Ishikawa (cell line): ENCODE measurements around the gene TIMM29.
A peak's percentile ranks its signal among the peaks of the same experiment; 100 is the strongest.

Experiments used
- CEBPB ChIP-seq: IDR thresholded peaks from 2 replicates; pipeline ENCODE4 v1.6.1; 2012
- CREB1 ChIP-seq: IDR thresholded peaks from 2 replicates; pipeline ENCODE4 v1.6.1; 2012; ENCODE audit warnings: low read depth
- EGR1 ChIP-seq: IDR thresholded peaks from 2 replicates; pipeline ENCODE4 v1.6.1; 2012
- EP300 ChIP-seq: IDR thresholded peaks from 2 replicates; pipeline ENCODE4 v1.6.1; 2012; ENCODE audit warnings: borderline replicate concordance
- FOXM1 ChIP-seq: IDR thresholded peaks from 2 replicates; pipeline ENCODE4 v1.6.1; 2012; ENCODE audit warnings: low read depth, borderline replicate concordance
- MAX ChIP-seq: IDR thresholded peaks from 2 replicates; pipeline ENCODE4 v1.6.1; 2012
- NFIC ChIP-seq: IDR thresholded peaks from 2 replicates; pipeline ENCODE4 v1.6.1; 2012
- RAD21 ChIP-seq: IDR thresholded peaks from 2 replicates; pipeline ENCODE4 v1.6.1; 2012; ENCODE audit warnings: low read depth
- REST ChIP-seq: IDR thresholded peaks from 2 replicates; pipeline ENCODE4 v1.6.1; 2012; ENCODE audit warnings: low read depth, mild to moderate bottlenecking
- TAF1 ChIP-seq: IDR thresholded peaks from 2 replicates; pipeline ENCODE4 v1.6.1; 2012; ENCODE audit warnings: low read depth, mild to moderate bottlenecking
- TCF12 ChIP-seq: IDR thresholded peaks from 2 replicates; pipeline ENCODE4 v1.6.1; 2012; ENCODE audit warnings: low read depth
- TEAD4 ChIP-seq: IDR thresholded peaks from 2 replicates; pipeline ENCODE4 v1.6.1; 2012
- USF1 ChIP-seq: IDR thresholded peaks from 2 replicates; pipeline ENCODE4 v1.6.1; 2012
- YY1 ChIP-seq: IDR thresholded peaks from 2 replicates; pipeline ENCODE4 v1.6.1; 2012; ENCODE audit warnings: low read depth
- ZBTB7A ChIP-seq: IDR thresholded peaks from 2 replicates; pipeline ENCODE4 v1.6.1; 2012; ENCODE audit warnings: low read depth

TIMM29 gene

GRCh38 chr19:10928563-10929401 is at the start of gene TIMM29, which contains the start of gene YIPF2:
Gene TIMM29, plus strand, starts transcription at chr19:10928811. Its CDS starts 12 bp downstream, at chr19:10928823.
Gene YIPF2, minus strand, starts transcription at chr19:10928639. Its CDS starts 229 bp downstream, at chr19:10928410.
- TF ChIP-seq USF1 (peak; percentile 62), TAF1 (peak; percentile 92), TEAD4 (0 out of 2 replicates have a peak, but pooled peaks have one; percentile 31), YY1 (peak; percentile 91), RAD21 (no peak; the same call in 1 of the 2 replicates), MAX (peak; percentile 62), FOXM1 (no peak), CREB1 (peak; percentile 70), CEBPB (no peak), REST (no peak), NFIC (peak; percentile 35; the same call in 1 of the 2 replicates), EP300 (peak; percentile 20; the same call in 1 of the 2 replicates), TCF12 (peak; percentile 75)

- TF ChIP-seq MAX (no peak), YY1 (no peak), ZBTB7A (no peak), USF1 (no peak), TAF1 (no peak), RAD21 (no peak), CEBPB (no peak), TEAD4 (no peak), TCF12 (no peak), NFIC (no peak), CREB1 (no peak), REST (no peak), FOXM1 (no peak)
Measured at GRCh38 chr19:10881403-10882107, 47.1 kb upstream of the TIMM29 start.

GRCh38 chr19:10882108-10882457 is 46.5 kb upstream of the TIMM29 start:
- TF ChIP-seq CEBPB = no peak
- no peak for TF ChIP-seq TAF1
- no peak for TF ChIP-seq MAX

GRCh38 chr19:10884274-10884673 is 44.3 kb upstream of the TIMM29 start:
- TF ChIP-seq EGR1 = no peak
- TF ChIP-seq CEBPB = no peak
- no peak for TF ChIP-seq YY1
- no peak for TF ChIP-seq NFIC
- TF ChIP-seq TCF12 = no peak
- TF ChIP-seq MAX = no peak
- no peak for TF ChIP-seq FOXM1
- TF ChIP-seq REST = no peak
- no peak for TF ChIP-seq ZBTB7A
- TF ChIP-seq RAD21 = no peak
- no peak for TF ChIP-seq TAF1
- no peak for TF ChIP-seq EP300
- no peak for TF ChIP-seq USF1
- no peak for TF ChIP-seq TEAD4
- no peak for TF ChIP-seq CREB1
